ENCODE measurements around the gene XCL2.
"Not testable (repeated sequence)": the region's sequence is repeated elsewhere in the genome, so short reads cannot be mapped to it uniquely, and the experiment has no call there.

Gene XCL2

DNA sequence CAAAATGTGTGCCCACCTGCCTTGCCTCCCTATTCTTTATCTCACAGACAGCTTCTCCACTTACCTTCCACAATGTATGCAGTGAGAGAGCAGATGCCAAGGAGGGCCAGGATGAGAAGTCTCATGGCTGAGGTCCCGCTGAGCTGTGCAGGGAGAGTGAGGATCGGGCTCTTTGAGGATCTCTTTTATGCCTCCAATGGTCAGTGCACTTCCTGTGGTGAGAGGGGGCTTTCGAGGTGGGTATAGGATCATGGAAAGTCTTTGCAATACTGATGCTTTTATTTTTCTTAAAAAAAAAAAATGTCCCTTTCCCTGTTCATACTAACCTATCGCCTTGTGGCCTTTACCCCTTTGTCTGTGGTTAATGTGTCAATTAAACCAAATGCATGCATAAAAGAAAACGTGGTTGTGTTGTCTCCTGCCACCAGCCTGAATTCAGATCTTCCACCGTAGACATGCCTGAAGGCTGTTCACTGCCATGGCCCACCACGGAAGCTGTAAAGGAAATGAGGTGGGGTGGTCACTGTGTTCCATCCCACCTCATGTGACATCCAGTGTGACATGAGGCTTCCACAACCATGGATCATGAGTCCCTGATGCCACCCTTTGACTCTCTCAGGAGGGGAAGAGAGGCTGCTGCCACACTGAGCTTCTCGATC, at the start of gene XCL2:
Gene XCL2 (minus strand): TSS at position 158 of the 659 bp plus-strand sequence. CDS start 33 bp downstream, at position 125.
- DNase-seq (ENCODE audit: low spot score); in situ Hi-C loops (cut with MboI; ENCODE audit: low pct_unique_long_range_greater_than_20kb, low sequenced_read_pairs, unreplicated experiment): not testable (repeated sequence)

DNA sequence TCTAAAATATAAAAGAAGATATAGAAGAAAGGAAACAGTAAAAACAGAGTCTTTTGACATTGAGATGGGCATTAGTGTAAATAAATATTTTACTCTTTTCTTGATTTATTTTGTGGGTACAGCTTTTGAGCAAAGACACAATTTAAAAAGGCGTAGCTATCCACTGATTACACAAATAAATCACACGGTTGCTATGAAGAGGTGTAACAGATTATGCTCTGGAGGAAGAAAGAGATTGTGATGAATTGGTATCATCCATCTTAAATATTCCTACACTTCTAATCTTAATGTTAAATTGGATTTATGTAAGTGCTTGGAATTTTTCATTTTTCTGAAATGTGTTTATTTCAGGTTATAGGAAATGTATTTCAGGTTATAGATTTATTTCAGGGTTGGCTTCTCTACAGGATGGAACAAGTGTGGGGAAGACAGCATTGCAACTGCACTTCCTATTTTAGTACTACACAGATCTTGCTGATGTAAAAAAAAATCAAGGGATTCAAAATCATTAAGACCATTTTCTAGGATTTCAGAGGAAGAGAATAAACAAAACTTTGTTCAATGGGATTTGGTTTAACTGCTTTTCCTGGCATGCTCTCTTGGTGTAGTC, 47.9 kb upstream of the XCL2 start:
- in situ Hi-C loops (cut with MboI; ENCODE audit: low pct_unique_long_range_greater_than_20kb, low sequenced_read_pairs, unreplicated experiment) = no loop called here
- no peak for TF ChIP-seq CTCF (IDR thresholded peaks at IDR 0.05; ENCODE audit: extremely low read depth, insufficient read depth, missing control alignments)
- DNase-seq (ENCODE audit: low spot score) = no peak

- DNase-seq (ENCODE audit: low spot score) = no peak
- TF ChIP-seq CTCF (IDR thresholded peaks at IDR 0.05; ENCODE audit: extremely low read depth, insufficient read depth, missing control alignments) = no peak
- in situ Hi-C loops (cut with MboI; ENCODE audit: low pct_unique_long_range_greater_than_20kb, low sequenced_read_pairs, unreplicated experiment) = no loop called here
Observed at GRCh38 chr1:168591066-168591465, 47.3 kb upstream of the XCL2 start.

DNA sequence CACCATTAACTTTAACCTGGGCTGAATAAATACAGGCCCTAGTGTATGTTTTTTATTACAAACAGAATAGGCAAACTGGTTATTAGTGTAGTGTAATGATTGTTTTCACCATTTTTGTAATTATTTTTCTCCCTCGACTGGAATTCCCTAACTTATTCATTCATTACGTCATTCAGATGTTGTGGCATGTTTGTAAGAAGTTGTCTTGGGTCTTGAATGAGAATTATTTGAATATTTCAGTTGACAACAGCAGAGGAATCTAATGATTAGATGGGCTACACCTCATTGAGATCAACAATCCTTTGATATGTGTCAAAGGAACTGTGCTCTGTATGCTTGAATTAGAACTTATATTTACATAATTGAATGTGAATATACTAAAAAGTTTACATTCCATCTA, 45.4 kb upstream of the XCL2 start:
- TF ChIP-seq CTCF (IDR thresholded peaks at IDR 0.05; ENCODE audit: extremely low read depth, insufficient read depth, missing control alignments) = no peak
- in situ Hi-C loops (cut with MboI; ENCODE audit: low pct_unique_long_range_greater_than_20kb, low sequenced_read_pairs, unreplicated experiment) = no loop called here
- no peak for DNase-seq (ENCODE audit: low spot score)

DNA sequence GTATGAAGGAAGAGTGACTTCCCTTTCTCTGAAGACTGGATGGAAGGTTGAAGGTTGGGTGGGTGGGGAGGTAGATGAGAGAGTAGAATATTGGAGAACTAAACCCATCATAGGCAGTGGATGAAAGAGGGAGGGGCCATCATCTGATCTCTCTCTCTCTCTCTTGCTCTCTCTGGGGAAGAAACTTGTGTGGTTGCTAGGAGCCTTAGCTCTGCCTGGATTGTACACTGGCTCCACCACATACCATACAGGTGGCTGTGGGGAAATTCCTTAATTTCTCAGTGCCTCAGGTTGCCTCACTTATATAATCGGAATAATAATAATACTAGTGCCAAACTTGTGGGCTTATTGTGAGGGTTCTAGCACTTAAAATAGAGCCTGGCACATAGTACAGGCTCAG, 42.1 kb upstream of the XCL2 start:
- no peak for TF ChIP-seq CTCF (IDR thresholded peaks at IDR 0.05; ENCODE audit: extremely low read depth, insufficient read depth, missing control alignments)
- in situ Hi-C loops (cut with MboI; ENCODE audit: low pct_unique_long_range_greater_than_20kb, low sequenced_read_pairs, unreplicated experiment) = no loop called here
- DNase-seq (ENCODE audit: low spot score) = no peak

- no peak for DNase-seq (ENCODE audit: low spot score)
- no peak for TF ChIP-seq CTCF (IDR thresholded peaks at IDR 0.05; ENCODE audit: extremely low read depth, insufficient read depth, missing control alignments)
- in situ Hi-C loops (cut with MboI; ENCODE audit: low pct_unique_long_range_greater_than_20kb, low sequenced_read_pairs, unreplicated experiment) = no loop called here
Observed at GRCh38 chr1:168585191-168585590, 41.4 kb upstream of the XCL2 start.

DNA sequence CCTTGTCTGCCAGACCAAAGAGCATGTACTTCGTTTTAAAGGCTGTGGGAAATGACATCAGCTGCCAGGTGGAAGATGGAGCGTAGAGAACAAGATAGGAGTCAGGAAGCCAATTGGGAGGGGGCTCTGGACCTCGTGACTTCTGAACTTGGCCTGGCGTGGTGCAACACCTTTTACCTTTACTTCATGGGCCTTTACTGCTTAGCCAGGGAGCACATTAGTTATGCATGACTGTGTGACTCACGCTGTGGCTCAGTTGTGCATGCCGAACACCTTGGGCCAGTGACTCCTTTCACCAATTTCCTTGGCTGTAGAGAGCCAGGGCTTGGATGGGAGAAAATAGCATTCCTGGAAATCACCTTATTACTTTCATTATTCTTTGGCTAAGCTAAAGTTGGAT, 39.8 kb upstream of the XCL2 start:
- in situ Hi-C loops (cut with MboI; ENCODE audit: low pct_unique_long_range_greater_than_20kb, low sequenced_read_pairs, unreplicated experiment) = no loop called here
- DNase-seq (ENCODE audit: low spot score) = no peak
- TF ChIP-seq CTCF (IDR thresholded peaks at IDR 0.05; ENCODE audit: extremely low read depth, insufficient read depth, missing control alignments) = no peak

Measured in GM13977 (cell line).